GM19025 (cell line): ENCODE results near the gene ARHGAP12.

Experiments
- ATAC-seq: cut with Tn5 transposase; IDR thresholded peaks from one replicate; pipeline ENCODE4 v1.9.1; 2021; ENCODE audit warnings: mild to moderate bottlenecking, low read depth, moderate library complexity; ENCODE audit not compliant: unreplicated experiment

Gene ARHGAP12

DNA sequence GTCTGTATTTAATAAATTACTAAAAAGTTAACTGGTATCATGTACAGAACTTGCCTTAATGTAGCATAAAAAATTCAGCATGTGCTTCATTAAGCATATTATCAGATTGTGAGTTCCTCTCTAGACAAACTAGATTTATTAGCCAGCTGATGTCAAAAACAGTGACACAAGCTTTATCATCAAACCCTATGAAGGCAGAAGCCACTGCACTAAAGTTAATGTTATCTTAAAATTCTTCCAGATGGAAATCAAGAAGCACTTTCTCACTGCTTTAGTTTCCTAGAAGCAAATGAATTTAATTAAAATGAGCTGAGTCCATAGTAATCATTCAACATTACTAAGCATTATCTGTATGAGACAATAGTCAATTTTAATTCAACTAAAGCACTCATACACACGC is 96.4 kb downstream of the ARHGAP12 start:
- ATAC-seq: no peak

DNA sequence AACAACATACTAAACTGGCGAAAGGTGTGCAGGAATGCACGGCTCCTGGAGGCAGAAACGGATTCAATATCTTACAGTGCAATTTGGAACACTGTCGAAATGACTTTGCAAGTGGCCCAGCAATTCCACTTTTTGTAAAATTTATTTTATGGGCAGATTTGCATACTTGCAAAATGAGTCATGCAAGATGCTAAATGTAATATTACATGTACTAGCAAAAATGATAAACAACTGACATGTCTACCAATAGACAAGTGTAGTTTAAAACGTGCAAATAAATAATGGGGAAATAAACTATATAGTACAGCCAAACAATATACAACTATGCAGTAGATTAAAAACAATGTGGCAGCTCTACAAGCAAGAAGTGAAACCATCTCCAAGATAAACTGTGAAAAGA is 97.7 kb downstream of the ARHGAP12 start:
- ATAC-seq: no peak

DNA sequence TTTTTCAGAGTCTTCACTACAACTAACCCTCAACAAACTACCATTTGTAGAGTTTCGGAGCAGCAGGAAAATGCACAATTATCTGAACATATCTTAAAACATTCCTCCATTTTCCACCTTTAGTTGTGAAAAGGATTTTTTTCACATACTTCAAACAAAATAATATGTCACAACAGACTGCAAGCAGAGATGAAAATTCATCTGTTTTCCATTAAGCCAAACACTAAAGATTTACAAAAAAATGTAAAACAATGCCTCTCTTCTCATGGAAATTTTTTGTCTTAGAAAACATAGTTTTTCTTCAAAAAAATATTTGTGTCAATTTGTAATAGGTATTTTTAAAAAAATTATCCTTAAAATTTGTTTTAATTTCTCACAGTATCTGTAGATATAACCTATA is 98.9 kb downstream of the ARHGAP12 start:
- no peak for ATAC-seq

DNA sequence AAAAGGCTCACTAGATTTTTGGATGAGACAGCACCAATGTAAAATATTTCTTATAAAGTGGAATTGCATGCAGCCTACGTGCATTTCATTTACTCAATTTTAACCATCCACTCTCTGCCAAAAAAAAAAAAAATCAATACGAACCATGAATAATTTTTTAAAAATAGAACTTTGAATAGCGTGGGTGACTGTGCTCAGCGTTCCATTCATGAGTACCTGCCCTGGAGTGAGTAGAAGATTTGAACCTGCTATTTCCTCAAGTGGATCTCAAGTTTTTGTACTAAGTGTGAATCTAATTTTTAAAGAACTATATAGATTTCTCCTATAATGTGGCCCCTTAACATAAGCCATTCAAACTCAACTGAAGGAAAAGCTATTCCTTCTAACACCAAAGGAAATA is 105.3 kb downstream of the ARHGAP12 start:
- no peak for ATAC-seq

DNA sequence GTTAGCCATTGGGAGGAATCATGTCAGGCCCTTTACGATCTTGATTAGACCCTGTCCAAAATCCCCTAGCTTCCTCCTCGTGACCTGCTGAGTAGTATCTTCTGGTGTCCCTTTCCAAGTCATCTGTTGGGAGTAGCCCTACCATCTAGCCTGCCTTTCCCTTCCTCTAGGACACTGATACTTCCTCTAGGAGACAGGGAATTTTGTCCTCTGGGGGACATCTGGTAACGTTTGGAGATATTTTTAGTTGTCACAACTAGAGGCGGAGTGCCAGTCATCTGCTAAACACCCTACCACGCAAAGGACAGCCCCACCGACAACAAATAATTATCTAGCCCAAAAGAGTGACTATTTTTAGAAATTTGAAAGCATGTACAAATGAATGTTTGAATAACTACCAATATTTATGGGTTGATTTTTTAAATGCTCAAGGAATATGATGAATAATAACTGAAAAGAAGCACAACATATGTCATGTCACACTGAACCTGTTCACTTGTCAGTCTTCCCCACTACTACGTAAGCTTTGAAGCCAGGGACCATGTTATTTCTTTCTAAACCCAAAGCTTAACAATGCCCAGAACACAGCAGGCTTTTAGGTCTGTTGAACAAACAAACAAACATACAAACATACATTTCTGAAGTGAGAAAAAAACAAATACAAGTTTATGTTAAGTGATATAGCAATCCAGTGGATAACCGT is 105.9 kb downstream of the ARHGAP12 start:
- ATAC-seq: no peak

DNA sequence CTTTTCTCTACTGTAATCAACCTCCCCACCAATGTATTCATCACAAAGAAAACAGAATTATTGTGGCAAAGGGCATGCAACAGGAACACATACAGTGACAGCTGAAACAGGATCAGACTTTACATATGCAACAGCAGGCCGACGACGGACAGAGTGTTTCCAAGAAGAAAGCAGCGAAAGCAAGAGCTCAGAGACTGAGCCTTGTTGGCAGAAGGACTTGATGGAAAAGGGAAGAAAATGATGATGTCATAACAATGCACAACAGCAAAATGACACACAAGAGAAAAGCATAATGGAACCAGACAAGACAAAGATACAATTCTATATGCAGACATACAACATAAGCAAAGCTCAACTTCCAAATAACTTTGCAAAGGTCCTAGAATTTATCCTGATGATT is 106.5 kb downstream of the ARHGAP12 start:
- no peak for ATAC-seq

DNA sequence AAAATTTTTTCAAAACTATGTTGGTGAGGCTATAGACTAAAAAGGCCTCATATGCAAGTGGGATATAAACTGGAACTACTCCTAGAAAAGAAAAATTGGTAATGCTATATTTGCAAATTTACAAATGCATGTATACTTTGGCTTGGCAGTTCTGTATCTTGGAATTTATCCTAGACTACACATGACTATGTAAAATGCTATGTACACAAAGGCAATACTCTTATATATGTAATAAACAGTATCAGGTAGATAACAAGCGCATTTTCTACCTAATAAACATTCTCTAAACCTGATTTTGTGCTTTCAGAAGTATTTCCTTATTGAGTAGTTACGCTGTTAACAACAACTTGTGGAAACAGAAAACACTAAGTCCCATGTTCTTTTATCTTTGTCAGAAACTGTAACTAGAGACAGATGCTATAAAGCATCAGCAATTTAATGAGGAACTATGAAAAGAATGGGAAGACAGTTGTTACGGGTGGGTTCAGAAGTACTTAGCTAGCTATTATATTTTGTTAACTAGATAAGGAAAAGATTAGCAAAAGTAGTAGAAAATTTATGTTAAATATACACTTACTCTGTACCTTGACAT is 107.8 kb downstream of the ARHGAP12 start:
- no peak for ATAC-seq

DNA sequence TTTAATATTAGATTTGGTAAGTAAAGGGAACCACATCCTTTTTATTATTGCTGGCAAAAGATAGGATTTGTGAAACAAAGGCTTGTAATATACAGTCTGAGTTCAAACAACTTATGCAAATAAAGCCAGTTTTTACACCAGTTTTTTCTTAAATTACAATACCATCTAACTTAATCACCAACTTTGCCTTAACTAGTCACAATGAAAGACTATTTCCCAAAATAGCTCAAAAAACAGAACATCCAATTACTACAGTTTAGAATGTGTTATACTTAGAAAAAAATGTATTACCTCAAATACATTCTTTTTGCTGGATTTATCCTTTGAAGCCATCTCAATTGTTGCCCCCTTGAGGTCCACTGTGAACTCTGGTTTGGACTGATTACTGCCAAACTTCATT is 108.5 kb downstream of the ARHGAP12 start:
- no peak for ATAC-seq

DNA sequence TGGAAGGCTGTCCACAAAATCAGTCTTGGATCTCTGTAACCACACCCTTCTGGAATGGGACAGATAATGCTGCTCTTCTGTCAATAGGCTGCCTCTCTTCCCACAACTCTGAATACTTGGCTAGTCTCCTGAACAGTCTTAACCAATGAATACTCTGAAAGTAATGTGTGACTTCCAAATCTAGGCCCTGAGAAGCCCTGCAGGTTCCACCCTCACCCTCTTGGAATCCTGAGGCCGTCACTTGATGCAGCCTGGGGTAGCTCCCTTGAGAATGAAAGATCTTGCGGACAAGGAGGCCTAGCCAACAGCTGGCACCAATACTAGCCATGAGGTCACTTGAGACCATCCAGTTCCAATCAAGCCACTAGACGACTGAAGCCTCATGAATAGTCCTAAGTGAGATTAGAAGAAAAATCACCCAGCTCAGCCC is 109.2 kb downstream of the ARHGAP12 start:
- ATAC-seq: no peak

DNA sequence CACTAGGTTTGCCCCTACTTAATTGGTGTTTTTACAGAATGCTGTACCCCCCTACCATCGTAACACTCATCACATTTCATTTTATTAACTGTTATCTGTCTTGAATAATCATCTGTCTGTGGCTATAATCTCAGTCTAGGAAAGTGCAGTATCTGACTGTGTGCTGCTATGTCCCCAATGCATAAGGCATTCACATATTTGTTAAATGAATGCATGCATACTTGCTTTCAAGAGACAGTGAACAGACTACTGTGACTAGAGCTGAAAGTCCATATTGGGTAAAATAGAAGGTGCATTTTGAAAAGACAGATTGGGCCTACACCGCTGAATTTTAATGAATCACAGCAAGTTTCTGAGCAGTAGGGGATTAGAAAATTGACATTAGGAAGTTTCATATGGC is 112.3 kb downstream of the ARHGAP12 start:
- ATAC-seq: no peak

DNA sequence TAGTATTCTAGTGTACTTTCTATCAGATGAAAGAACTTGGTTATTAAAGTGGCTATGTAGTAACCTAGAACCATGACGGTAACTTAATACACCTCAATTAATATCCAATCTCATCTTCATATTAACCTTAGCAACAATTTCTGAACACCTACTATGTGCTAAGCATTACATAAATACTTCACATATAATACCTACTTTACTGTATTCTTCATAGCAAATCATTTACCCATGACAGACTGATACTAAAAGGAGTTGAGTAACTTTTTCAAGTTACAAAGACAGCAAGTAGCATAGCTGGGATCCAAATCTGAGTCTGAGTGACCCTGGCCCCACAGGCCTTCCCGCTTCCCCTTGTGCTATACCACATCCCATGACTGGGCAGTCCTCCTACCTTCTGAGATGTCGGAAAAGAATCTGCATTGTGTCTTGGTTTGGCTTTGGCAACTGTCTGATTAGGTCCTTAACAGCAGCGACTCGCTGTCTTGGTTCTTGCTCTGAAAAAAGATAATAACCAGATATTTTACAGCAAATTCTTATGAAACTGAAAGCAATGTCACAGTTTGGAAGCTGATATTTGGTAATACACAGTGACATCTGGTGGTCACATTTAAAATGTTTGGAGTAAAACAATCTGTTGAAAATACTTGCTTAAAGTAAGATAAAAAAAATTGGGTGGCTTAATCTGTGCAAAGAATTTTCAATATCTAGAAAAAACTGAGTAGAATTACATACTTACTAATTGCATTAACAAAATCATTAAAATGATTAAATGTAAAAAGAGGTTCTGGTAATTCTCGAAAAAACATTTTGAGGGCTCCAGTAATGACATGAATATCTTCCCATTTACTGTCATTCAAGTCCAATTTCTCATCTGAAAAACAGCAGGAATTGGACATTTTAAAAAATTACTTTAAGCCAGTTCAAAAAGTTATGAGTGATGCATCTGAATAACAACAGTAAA is 120.1 kb downstream of the ARHGAP12 start:
- no peak for ATAC-seq

DNA sequence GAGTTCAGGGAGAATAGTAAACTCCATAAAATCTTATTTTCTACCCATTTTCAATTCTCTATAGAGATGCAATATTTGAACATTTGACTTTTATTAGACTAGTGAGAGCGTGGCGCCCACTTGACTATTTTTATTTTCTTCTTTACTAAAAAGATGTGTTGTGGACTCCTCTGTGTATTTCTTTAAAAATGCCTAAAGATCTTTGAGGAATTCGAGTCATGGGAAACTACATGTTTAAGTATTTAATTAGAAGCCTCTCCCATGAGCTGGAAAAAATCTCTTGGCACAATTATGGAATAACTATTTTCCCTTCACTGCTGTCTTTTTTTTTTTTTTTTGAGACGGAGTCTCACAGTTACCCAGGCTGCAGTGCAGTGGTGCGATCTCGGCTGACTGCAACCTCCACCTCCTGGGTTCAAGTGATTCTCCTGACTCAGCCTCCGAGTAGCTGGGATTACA is 124.2 kb downstream of the ARHGAP12 start:
- no peak for ATAC-seq

DNA sequence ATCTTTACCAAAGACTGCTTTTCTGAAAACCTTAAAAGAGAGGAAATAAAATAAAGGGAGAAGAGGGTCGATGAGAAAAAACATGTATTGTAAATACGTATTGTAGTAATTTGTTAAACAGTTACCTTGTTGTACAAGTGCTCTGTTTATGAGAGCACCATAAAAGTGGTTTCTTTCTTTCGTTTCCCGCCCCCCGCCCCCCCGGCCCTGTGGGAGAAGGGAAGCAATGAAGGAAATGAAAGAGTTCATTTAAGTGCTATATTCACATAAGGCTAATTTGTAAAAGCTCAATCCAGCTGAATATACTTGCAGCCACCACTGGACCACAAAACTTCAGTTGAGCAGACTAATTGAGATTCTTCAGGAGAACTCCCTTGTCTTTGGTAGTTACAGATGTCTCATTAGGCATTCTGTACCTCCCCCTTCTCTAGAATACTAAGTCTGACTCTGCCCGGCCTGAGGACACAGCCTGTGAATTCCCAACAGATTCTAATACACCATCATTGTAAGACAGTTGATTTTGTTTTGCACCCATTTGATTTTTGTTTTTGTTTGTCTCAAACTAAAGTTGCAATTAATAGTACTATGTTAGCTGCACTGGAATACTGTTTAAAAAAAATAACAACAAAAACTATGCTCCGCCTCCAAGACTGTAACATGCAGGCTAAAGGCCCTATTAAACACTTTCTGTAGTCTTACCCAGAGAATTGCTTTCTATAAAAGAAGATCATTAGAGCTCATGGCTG is 124.9 kb downstream of the ARHGAP12 start:
- ATAC-seq: no peak

DNA sequence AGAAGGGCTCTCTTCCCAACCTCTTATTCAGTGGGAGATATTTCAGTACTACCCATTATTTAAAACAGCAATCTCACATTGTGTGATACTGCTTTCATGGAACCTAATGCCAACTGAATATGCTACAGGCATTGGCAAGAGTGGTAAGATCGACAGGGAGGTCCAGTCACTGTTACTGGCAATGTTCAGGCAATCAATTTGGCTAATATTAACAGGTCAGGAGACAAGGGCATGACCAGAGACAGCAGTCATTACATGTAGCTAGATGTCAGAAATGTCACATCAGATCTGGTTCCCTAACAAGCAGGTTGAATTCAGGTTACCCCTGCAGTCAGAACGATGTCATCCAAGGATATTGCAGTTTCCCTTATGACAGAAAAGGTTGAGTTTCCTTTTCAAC is 129.4 kb downstream of the ARHGAP12 start:
- no peak for ATAC-seq

DNA sequence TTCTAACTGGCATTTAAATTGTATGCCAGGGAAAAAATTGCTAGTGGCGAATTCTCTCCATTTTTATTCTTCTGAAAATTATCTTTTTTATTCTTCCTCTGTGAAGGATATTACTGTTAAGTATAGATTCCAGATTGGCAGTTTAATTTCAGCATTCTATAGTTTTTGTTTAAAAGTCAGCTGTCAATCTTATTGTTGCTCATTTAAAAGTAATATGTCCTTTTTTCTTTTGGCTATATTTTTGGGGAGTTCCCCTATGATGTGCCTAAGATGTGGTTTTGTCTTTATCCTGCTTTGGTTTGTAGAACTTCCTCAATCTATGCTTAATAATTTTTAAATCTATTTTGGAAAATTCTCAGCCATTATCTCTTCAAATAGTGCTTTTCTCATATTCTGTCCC is 135.9 kb downstream of the ARHGAP12 start:
- ATAC-seq: no peak

DNA sequence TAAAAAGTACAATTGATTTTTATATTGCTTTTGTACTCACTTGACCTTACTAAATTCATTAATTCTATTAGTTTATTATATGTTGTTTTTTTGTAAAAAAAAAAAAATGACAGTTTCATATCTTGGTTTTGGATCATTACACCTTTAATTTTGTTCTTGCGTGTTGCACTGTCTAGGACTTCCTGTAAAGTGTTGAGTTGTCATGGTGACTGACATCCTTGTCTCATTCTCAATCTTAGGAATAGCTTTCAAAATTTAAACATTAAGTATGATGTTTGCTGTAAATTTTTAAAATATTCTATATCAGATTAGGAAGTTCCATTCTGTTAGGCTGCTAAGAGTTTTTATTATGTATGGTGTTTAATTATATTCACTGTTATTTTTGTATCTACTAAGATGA is 139.1 kb downstream of the ARHGAP12 start:
- no peak for ATAC-seq

DNA sequence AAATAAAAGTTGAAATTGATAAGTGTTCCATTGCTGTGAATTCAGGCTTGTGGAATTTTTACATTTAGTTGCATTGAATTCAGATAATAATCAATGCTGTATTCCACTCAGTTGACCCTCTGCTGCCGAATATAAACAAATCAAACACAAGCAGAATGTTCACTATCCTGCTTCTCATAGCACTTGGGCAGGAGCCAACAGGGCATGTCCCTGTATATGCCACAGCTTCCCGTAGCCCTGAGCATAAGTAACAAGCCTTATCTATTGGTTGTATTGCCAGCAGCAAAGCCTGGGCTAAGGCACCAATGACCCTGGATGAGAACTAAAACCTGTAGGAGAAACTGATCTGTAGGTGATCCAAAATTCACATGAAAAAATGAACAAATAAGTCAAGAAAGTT is 145.9 kb downstream of the ARHGAP12 start:
- ATAC-seq: no peak

DNA sequence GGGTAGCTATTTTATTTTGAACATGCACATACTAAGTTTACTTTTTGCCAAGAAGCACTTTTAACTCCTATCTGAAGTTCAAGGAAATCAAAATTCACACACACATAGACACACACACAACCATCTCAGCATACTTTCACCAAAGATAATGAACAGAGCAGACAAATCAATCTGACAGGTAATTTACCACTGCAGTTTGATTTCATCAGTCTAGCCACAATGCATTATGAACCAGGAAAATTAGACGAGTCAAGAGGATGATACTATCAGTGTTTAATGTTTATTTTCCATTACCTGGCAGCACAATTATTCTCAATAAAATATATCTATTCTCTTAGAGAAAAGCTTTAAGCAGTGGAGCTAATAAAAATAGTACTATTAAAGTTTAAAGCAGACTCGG is 147.9 kb downstream of the ARHGAP12 start:
- ATAC-seq: no peak

DNA sequence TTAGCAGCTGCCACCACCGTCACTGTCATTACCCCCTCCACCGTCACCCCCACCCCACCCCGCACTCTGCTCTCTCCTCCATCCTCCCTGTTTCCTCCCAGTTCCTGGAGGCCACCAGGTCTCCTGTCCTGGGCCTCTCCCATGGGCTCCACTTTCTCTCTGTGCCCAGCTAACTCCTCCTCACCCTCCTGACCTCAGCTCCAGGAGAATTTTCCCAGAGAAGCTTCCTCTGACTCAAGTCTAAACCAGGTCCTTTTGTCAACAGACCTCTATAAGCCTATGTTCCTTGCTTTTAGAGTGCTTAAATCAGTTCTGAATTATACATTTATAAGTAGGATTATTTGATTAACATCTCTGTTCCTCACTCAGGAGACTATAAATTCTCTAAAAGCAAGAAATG is 150.0 kb downstream of the ARHGAP12 start:
- ATAC-seq: no peak

DNA sequence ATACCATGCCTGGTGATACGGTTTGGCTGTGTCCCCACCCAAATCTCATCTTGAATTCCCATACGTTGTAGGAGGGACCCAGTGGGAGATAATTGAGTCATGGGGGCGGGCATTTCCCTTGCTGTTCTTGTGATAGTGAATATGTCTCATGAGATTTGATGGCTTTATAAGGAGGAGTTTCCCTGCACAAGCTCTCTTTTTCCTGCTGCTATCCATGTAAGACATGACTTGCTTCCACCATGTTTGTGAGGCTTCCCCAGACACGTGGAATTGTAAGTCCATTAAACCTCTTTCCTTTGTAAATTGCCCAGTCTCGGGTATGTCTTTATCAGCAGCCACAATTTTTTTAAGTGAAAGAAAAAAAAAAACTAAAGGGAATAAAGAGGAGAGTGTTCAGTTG is 152.5 kb downstream of the ARHGAP12 start:
- no peak for ATAC-seq
